NCI-H345 treated with DMSO at 0.1 percent for 48 hours (cell line): ENCODE measurements around the gene RCAN2.
A peak's percentile ranks its signal among the peaks of the same experiment; 100 is the strongest.

ENCODE experiments used
- DNase-seq: peaks from one replicate; lab custom pipeline; 2025; ENCODE audit not compliant: unreplicated experiment; lab: John Stamatoyannopoulos, UW

RCAN2 gene

DNA sequence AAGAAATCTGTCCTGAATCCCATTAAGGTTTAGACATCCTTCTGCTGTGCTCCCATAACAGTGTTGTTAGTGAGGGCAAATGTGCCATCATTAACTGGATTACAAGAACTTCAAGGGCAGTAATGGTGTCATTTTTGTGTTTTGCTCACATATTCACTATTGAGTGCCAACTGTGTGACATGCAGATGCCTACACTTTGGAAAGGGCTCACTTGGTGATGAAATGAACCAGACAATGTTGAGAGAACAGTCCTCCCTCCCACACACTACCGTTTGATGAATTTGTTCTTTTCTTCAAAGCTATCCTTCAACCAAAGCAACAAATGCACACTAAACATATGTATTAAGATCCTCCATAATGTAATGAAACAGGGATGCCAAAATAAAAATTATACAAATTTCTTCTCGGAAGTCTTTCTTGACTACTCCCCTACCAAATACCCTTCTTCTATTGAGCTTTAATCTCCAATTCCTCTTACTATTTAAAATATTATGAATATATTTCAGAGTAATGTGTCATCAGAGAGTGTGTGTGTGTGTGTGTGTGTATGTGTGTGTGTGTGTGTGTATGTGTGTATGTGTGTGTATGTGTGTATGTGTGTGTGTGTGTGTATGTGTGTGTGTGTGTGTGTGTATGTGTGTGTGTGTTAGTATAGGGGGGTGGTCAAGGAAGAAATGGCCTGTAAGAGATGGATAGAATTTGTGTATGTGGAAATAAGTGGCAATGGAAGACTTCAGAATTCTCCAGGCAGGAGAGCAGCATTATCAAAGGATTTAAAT, 228.1 kb downstream of the RCAN2 start:
- no peak for DNase-seq

DNA sequence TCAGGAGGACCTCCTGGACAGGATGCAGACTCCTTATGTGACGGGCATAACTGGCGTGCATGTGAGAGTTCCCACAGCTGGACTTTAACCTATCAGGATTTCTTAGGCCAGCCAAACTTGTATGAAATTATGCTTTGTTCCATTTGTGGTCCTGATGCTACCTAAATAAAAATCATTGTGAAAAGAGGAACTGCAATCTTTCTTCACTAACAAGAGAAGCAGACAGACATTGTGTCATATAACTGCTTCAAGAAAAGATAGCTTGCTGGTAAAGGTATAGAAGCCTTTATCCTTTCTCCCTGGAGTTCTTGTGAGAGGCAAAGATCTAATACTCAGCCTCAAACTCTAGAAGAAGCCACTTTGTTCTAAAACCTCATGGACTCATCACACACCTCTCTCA, 233.0 kb downstream of the RCAN2 start:
- DNase-seq, result no peak

DNA sequence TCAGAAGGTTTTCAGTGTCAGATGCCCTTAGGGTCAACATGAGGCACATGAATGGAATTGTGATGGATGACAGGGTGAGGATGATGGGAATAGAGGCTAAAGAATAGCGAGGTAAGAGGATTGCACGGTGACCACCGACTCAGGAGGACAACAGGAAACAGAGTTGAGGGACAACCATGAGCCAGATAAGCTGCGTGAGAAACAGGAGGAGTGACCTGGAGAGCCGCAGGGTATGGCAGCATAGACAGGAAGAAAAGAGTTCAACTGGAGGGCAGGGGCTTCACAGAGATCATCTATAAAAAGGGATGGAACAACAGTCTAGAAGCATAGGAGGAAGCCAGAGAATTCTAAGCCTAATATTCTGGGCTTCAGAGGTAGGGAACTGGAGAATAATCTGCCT, 235.7 kb downstream of the RCAN2 start:
- DNase-seq, result no peak

DNA sequence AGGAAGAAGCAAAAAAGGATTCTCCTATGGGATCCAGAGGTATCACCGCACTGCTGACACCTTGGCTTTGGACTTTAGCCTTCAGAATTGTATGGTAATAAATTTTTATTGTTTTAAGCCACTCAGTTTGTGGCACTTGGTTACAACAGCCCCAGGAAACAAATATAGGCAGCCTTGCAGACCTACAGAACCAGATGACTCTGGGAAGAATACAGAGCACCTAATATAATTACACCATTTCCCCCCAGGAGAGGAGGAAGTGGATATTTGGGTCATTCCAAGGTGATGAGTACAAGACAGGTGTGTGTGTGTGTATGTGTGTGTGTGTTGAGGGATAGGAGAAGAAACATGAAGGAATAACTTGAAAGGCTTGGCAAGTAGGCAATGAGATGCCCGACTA, 236.3 kb downstream of the RCAN2 start:
- DNase-seq, result no peak

DNA sequence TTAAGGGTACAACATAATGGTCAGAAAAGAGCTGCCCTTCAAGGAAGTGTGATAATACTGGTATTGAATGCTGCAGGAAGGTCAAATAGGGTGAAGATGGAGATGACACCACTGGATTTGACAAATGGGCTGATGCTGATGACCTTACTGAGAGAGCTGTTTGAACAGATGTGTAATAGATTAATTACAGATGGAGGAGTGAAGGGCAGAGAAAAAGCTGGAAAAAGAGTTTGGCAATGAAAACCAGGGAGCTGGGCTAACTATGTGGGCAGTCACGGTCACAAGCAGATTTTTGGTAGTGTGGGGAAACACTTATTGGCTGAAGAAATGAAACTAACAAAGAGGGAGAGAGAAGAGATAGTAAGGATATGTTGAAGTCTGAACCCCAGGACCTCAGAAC, 236.9 kb downstream of the RCAN2 start:
- no peak for DNase-seq

DNA sequence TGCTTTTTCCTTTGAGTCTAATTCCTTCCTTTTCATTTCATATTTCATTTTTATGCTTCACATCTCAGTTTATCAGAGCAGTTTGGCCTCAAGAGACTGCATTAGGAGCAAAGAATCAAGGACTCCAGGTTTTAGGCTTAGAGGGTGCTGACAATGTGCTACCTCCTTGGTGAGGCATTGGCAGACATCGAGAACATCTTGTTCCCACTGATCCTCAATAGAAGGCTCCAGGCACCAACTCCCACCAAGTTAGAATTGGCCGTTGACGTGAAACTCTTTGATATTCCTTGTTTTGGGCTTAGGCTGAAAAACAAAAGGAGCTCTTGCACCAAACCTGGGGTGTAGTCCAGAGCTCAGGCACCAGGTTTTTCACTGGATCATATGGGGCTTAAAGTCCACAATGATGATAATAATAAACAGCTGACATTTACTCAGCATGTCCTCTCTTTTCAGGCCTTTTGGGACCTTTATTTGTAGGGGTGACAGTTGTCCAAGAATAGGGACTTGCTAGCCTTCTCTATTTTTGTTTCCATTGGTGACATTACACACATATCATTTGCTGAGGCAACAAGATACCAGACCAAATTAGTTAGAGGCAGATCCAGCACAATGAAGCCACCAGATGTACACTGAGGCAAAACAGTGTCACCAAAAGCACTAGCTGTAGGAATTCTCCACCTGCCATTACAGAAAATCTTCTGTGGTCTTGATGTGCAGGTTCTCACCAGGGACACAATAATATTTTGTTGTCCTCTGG, 239.5 kb downstream of the RCAN2 start:
- no peak for DNase-seq

GRCh38 chr6:46248143-46248542, 243.1 kb downstream of the RCAN2 start:
- DNase-seq, result no peak

- no peak for DNase-seq
Observed at GRCh38 chr6:46246727-46247126, 244.5 kb downstream of the RCAN2 start.

GRCh38 chr6:46246081-46246480, 245.2 kb downstream of the RCAN2 start:
- no peak for DNase-seq

- DNase-seq, result no peak
Observed at GRCh38 chr6:46244670-46245069, 246.6 kb downstream of the RCAN2 start.

DNA sequence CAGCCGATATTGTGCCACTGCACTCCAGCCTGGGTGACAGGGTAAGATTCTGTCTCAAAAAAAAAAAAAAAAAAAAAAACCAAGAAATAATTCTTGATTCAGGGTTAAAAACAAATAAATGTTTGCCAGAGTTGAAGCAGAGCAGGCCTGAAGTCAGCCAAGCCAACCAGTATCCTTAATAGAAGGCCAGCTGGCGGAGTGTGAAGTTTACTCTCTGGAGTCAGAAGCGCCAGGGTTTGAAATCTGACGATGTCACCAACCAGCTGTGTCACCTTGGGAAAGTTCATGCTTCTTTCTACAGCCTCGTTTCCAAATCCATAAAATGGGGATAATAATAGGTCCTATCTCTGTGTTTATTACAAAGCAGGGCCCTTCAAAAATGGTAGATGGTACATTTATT, 247.5 kb downstream of the RCAN2 start:
- DNase-seq, result no peak

- no peak for DNase-seq
Observed at GRCh38 chr6:46242921-46243320, 248.3 kb downstream of the RCAN2 start.

DNA sequence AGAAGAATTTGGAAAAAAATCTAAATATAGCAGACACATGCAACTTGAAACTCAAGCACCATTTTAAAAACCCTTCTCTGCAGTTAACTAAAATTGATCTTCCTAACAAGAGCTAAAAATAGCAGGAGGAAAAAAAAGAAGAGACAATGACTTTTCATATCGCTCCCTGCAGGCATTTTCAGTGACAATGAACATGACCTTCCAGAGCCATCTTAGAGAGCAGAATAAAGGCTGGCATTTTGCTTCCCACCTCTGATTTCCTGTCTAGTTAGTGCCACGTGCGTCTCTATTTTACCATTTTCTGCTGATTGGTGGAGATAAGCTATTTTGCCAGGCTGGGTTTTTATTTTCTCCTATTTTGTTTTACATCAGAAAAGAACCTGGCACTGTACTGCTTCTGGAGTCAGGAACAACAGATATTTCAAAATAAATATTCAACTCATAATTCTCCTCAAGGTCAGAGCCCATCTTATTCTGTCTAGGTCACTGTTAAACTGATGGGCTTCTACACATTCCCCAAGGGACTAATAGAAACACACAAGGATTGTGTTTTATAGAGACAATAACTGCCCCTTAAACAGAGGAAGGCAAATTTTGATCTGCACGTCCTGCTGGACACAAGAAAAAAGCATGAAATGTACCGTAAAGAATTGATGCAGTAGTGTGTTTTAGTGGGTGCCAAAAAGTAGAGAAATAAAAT, 250.2 kb downstream of the RCAN2 start:
- DNase-seq, result no peak

GRCh38 chr6:46236752-46237151, 254.5 kb downstream of the RCAN2 start:
- no peak for DNase-seq

- no peak for DNase-seq
Observed at GRCh38 chr6:46235242-46235641, 256.0 kb downstream of the RCAN2 start.

DNA sequence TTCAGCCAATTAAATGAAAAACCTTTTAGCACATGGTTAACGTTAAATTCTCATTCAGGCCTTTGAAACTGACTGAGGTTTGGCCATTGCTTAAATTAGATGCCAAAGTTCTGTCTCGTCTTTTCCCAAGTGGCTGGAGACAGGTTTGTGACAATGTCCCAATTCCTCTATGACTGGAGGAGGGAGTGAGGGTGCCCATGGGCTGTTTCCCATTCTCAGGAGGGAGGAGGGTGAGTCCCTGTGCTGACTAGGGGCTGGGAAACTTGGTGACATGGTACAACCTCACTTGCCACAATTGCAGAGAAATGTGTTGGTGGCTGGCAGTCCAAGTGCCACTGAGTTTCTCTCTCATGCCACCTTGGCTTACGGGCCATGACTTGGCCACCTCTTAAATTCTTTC, 256.5 kb downstream of the RCAN2 start:
- no peak for DNase-seq

DNA sequence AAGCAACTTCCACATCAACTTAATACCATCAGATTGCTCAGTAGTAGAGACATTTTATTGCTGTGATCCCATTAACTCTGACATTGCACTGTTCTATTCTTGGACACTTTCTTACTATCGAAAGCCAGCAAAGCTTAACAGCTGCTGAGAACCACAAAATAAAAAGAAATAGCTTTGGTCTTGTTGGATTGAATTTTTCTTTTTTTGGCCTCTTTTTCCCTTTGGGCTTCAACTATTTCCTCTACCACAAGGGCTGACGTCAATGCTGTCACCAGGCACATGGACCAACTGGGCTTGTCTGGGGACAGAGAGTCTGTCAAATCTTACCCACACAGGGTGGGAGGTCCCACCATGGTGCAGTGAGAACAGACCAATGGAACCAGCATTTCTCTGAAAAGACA, 257.1 kb downstream of the RCAN2 start:
- DNase-seq, result no peak

DNA sequence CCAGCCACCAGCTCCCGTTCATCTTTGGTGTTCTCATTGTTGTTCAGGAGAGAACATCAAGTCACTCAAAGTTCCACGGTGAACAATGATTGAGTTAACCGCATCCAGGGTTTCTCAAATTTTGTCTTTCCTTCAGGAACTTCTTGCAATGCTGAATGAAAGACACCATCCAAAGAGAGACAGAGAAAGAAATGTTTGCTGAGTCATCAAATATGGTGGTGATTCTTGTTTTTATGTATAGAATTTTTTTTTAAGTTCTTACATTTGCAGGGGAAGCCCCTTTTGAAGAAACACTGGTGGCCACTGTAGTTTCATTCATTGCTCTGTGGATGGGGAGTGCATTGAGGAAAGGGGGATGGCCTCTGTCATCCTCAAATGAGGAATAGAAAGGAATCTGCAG, 258.1 kb downstream of the RCAN2 start:
- DNase-seq, result no peak

DNA sequence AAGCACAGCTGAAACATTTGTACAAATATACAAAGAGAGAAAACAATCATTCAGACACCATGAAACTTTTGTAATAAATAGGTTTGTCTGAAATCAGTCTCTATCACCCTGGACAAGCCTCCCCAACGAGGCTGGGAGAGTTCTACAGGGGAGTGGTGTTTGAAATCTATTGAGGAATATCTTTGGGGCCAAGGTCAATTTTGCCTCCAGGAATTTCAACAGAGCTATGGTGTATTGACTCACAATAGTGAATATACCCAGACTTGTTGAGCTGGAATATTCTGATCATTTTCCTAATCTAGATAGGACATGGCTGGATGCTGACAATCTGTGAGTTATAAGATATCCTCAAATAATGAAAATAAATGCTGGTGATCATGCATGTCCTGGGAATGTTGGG, 269.0 kb downstream of the RCAN2 start:
- DNase-seq, result no peak

GRCh38 chr6:46221222-46221793, 269.9 kb downstream of the RCAN2 start:
- peak; percentile 46 for DNase-seq

GRCh38 chr6:46220352-46221221, 270.7 kb downstream of the RCAN2 start:
- no peak for DNase-seq
